Fibroblast of the aortic adventitia (primary cell): ENCODE data around the gene PSD2. TPM values are rescaled to one million over a fixed set of nuclear protein-coding genes. Genes with fewer than 3 reads are reported as not detected.

ENCODE experiments used
- DNase-seq: peaks from one replicate; pipeline ENCODE4 v3.0.0-alpha.2; 2010; ENCODE audit warnings: low read depth
- H3K4me3 ChIP-seq: 2 replicates; pipeline ENCODE4 v1.5.1; 2011; ENCODE audit warnings: low read depth, mild to moderate bottlenecking, control low read depth, low read length, moderate library complexity
- CTCF ChIP-seq: IDR thresholded peaks from 2 replicates; pipeline ENCODE4 v1.5.1; 2011; ENCODE audit warnings: mild to moderate bottlenecking, low read length, control low read depth, inconsistent platforms; ENCODE audit not compliant: insufficient read depth
- total RNA-seq: library from RNA; depleted of rRNA; stranded (reverse); fragments of >200 nt; gene quantifications from 2 replicates; pipeline ENCODE4 v1.2.3, GENCODE V29; 2012; ENCODE audit warnings: low replicate concordance

The PSD2 gene
- total RNA-seq, 1 donor = not detected

GRCh38 chr5:139877129-139877597, 81.6 kb downstream of the PSD2 start:
- TF ChIP-seq CTCF = no peak
- DNase-seq = no peak

GRCh38 chr5:139878093-139878492, 82.5 kb downstream of the PSD2 start:
- TF ChIP-seq CTCF = no peak
- no peak overlapping the region for H3K4me3 ChIP-seq
- DNase-seq = no peak

More at GRCh38 chr5:139877129-139877597, 81.6 kb downstream of the PSD2 start:
- H3K4me3 ChIP-seq = no peak overlapping the region

- H3K4me3 ChIP-seq = no peak overlapping the region
- no peak for TF ChIP-seq CTCF
- DNase-seq = no peak
Observed at GRCh38 chr5:139880416-139881142, 85.0 kb downstream of the PSD2 start.

DNA sequence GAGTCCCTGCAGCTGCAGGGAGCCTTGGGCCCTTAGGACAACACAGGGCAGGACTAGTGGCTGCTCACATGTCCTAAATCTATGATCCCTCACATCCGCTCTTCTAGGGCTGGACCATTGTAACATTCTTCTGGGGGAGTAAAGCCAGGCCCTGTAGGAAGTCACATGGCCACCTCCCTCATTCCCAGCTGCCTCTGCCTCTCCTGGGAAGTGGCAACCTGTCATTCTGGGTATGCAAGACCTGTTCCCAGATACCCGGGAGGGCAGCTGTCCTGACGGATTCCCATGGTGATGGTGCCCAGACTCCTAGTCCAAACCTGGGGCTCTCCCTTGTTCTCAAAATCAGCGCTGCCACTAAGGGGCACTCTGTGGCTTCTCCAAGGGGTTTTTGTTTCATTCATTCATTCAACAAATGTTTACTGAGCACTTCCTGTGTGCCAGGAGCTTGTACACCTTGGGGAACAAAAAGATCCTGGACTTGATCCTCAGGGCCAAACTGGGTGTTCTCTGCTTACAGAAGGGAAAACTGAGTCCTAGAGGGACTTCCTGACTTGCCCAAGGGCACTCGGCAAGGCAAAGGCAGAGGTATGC, 85.6 kb downstream of the PSD2 start:
- H3K4me3 ChIP-seq = no peak overlapping the region
- DNase-seq = no peak
- no peak for TF ChIP-seq CTCF

- TF ChIP-seq CTCF = no peak
- DNase-seq = no peak
- no peak overlapping the region for H3K4me3 ChIP-seq
Observed at GRCh38 chr5:139882316-139882715, 86.7 kb downstream of the PSD2 start.

DNA sequence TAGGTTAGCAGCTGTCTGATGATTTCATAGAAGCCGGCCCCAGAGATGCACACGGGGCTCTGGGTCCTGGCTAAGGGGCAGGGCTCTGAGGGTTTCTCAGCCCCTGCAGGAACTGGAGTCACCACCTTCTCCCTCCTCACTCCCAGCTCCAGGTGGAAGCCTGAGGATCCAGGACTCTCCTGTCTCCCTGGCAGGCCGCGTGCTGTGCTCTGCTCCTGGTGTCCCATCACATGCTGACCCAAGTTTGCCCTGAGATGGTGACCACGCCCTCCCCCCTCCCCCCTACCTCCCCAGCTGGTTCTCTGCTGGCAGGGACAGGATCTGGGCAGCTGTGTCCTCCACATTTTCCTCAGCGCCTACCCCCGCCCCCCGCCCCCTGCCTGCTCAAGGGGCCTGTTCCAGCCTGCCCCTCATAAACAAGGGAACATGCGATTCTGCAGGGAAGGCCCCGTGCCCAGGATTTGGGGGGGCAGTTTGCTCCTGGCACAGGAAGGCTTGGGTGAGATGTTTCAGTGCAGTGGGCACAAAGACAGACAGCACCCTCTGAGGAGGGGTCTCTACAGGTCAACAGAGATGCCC, 87.4 kb downstream of the PSD2 start:
- no peak overlapping the region for H3K4me3 ChIP-seq
- DNase-seq = no peak
- no peak for TF ChIP-seq CTCF
